ENCODE results near the gene DDB1.

Gene DDB1

DNA sequence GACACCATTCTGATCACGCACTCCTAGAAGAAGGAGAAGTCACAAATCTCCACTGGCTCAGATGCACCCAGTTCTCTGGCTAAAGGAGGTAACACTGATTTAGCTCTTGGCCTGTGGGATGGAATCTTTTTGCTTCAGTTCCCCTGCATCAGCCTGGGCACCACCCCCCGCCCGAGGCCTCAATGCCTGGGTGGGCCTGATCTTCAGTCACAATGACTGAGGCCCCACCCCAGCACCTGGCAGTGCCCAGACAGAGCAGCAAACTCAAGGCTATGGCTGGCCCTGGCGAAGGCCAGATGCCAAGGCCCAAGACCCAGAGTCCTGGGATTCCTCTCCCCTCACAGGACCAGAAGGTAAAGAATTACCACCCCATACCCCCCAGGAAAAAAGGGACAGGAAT lies 23.8 kb upstream of the DDB1 start:
- no peak for DNase-seq (ENCODE audit: low read depth)

DNA sequence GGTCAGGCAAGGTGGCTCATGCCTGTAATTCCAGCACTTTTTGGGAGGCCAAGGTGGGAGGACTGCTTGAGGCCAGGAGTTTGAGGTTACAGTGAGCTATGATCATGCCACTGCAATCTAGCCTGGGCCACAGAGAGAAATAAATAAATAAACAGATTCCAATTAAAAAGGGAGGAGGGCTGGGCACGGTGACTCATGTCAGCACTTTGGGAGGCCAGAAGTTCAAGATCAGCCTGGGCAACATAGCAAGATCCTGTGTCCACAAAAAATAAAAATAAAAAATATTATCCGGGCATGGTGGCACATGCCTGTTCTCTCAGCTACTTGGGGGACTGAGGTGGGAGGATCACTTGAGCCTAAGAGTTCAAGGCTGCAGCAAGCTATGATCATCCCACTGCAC lies 21.3 kb upstream of the DDB1 start:
- DNase-seq (ENCODE audit: low read depth): no peak

DNA sequence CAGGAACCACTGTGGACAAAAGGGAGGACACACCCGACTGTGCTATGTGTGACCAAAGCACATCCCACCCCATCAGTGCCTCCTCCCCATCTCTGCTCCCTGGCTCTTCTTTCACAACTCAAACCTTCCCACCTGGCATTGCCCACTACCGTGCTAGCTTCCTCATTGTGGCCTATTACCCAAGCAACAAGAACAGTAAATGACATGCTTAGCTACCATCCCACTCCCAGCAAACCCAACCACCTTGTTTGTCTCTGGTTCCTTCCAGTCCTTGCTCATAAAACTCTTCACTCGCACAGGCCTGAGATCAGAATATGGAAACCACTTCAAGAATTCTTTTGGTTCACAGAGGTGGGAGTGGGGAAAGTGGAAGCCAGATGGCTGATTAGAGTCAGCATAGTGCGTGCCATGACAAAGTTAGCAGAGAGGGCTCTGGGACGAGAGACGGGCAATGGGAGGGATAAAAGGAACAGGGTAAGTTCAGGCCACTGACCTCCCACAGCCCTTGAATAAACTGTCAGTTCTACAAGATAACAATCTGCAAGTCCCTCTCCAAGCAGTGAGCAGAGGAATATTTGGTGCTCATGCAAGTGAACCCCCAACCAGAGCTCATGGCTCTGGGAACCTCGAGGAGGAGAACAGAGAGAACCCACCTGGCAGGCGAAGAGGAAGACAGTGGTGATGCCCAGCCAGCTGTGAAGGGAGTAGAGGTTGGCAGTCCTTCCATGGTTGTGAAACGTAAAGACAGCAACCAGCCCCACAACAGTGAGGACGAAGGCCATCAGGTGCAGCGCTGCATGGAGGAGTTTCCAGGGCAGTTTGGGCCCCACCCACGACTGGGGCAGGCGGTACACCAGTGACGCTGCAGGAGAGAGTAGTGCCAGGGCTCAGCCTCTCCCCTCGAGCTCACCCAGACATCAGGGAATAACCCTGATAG lies 20.5 kb upstream of the DDB1 start:
- DNase-seq (ENCODE audit: low read depth): no peak

DNA sequence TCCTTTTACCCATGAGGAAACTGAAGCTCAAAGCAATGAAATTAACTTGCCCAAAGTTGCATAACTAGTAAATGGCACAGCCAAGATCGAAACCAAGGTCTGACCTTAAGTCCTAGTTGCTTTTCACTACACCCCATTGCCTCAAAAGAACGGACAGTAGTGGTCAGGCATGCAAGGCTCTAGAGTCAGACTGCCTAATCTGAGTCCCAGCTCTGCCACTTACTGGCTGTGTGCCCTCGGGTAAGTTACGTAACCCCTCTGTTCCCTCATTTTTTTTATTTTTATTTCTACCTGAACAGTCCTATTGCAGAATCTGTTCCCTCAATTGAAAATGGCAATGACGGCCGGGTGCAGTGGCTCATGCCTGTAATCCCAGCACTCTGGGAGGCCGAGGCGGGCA lies 19.1 kb upstream of the DDB1 start:
- no peak for DNase-seq (ENCODE audit: low read depth)

DNA sequence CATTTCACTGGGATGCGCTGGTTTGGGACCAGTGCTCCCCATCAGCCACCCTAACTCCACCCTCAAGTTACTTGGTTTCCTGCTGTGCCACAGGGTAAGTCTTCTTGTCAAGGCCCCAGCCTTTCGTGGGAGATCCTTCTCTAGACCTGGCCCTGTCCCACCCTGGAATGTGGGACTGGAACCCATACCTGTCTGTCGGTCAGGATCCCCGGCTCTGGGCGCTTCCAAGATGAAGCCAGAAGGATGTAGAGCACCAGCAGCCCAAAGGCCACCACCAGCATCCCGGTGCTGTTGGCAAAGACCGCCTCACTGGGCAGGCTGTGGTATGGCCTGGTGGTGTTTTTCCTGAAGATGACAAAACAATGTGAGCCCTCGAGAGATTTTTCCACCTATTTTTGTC lies 17.9 kb upstream of the DDB1 start:
- no peak for DNase-seq (ENCODE audit: low read depth)

DNA sequence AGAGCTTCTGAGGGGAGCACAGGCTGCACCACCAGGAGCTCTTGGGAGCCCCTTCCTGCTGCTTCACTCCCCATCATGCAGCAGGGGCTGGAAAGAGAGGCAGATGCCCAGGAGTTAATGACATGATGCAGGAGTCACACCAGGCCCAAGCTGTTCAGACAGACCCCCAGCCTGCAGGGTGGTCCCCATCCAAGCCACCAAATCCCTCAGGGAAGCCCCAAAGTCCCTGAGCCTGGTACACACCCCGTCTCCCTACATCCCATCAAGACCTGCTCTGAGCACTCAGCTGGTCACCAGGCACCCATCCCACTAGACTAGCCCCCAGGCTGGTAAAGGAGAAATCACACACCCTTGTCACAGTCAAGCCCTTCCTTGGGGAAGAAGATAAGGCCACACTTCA lies 17.4 kb upstream of the DDB1 start:
- no peak for DNase-seq (ENCODE audit: low read depth)

DNA sequence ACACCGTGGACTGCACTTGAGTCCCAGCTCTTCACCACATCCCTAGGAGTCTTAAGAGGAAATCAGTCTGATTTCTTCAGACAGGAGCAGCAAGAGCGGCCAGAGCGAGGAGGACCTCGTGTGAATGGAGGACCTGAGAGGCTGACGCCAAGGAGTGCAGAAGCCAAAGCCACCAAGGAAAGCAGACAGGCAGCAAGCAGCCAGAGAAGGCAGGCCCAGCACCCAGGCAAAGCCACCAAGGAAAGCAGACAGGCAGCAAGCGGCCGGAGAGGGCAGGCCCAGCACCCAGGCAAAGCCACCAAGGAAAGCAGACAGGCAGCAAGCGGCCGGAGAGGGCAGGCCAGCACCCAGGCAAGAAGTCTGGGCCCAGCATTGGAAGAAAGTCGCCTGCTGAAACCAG lies 17.0 kb upstream of the DDB1 start:
- DNase-seq (ENCODE audit: low read depth): no peak

DNA sequence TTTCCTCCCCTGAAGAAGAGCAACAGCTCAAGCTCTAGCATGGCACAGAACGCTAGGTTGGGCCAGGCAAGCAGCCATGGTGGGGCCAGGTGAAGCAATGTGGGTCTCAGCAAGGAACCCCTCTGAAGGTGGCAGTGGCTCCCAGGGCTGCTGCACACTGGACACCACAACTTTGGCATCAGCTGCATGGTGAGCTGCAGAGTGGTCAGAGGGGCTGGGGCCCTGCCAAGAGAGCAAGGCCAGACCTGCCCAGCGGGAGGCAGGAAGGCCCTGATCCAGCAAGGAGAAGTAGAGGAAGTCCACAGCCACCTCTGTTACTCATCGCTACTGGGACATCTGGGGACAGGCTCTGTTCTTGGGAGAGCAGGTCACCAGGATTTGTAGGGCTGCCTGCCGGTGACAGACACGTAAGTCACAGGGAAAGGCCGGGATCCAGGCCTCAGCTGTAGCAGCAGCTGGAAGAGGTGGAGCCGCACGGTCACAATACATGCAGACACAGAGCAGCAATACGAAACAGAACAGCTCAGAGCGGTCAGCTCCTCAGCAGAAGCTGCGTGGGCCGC lies 16.4 kb upstream of the DDB1 start:
- DNase-seq (ENCODE audit: low read depth): no peak

DNA sequence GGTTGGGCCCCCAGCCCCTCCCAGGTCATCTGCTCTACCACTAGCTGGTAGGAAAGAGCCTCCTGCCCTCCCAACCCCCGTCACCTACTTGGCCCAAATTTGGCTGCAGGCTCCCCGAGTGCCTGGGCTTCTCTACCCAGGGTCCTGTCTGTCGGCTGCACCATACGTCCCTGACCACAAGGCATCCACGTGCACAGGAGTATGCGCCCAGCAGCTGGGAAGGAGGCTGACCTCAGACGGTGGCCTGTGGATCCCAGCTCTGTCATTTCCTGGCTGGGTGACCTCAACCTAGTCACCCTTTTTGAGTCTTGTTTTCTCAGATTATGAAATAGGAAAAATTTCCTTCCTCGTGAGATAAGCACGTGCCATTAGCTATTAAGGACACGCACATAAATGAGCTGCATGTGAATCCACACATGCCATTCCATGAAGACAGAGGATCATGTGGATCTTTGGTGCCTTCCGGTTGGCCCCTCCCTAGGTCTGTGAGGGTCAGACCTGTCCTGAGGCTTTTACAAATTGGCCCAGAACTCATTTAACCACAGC lies 15.1 kb upstream of the DDB1 start:
- DNase-seq (ENCODE audit: low read depth): no peak

DNA sequence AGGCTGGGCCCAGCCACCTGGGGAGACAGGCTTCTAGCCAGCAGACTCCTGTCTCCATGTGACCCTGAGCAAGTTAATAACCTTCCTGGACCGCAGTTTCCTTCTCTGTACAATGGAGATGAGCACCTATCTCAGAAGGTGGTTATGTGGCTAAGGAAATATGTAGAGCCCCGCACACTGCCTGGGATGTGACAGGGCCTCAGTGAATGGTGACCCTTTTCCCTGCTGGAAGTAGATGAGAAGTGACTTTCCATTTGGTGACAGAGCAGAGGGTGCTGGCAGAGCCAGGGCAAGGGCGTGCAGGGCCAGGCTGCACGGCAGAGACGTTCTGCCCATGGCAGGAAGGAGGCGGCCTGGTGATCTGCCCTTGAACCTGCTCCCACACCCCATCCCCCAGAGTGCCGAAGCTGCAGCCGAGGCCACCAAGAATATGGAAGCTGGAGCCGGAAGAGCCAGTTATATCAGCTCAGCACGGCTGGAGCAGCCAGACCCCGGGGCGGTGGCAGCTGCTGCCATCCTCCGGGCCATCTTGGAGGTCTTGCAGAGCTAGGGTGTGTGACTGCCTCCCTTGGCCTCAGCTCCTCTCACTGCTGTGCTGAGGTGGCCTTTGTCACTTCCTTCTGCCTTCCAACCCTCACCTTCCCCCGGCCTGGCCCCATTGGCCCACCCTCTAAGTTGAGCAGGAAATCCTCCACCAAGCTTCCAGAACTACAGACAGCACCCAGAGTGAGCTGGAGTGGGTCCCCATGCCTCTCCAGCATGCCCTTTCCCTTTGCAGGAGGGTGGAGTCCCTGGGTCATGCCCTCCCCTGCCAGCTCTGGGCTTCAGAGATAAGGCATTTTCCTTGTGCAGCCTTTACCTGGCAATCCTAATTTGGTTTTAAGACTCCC lies 13.3 kb upstream of the DDB1 start:
- no peak for DNase-seq (ENCODE audit: low read depth)

DNA sequence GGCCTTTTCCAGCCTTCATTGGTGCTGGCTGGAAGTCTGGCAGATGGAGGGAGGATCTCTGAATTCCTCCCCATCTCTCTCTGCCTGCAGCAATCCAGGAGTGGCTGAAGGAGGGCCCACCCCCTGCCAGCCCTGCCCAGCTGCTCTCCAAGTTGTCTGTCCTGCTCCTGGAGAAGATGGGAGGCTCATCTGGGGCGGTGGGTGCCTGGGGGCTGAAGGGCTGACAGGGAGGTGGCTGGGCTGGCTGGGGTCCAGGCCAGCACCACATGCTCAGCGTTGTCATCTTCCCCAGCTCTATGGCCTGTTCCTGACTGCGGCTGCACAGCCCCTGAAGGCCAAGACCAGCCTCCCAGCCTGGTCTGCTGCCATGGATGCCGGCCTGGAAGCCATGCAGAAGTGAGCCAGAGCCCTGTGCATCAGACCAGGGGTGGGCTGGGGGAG lies 12.3 kb upstream of the DDB1 start:
- no peak for DNase-seq (ENCODE audit: low read depth)

DNA sequence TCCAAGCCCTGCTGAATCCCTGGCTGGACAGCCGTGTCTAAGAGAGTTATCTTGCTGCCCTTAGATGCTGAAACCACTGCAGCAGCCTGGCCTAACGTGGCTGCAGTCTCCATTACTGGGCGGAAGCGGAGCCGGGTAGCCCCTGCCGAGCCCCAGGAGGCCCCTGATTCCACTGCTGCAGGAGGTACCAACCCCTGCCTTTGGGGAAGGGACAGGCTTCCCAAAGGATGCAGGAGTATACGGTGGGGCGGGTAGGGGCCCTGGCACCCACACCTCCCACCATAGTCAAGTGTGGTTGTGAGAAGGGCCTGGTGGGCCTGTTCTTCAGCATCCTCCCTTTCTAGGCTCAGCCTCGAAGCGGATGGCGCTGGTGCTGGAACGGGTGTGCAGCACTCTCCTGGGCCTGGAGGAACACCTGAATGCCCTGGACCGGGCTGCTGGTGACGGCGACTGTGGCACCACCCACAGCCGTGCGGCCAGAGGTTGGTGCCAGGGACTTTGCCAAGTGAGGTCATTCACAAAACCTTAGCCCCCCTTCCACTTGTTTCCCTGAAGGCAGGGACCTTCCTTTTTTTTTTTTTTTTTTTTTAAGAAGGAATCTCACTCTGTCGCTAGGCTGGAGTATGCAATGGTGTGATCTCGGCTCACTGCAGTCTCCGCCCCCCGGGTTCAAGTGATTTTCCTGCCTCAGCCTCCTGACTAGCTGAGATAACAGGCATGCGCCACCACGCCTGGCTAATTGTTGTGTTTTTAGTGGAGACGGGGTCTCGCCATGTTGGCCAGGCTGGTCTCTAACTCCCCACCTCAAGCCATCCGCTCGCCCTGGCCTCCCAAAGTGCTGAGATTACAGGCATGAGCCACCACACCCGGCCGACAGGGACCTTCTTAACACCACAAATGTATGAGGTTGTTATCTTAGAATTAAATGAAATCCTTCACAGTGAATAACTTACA lies 11.2 kb upstream of the DDB1 start:
- DNase-seq (ENCODE audit: low read depth): no peak

DNA sequence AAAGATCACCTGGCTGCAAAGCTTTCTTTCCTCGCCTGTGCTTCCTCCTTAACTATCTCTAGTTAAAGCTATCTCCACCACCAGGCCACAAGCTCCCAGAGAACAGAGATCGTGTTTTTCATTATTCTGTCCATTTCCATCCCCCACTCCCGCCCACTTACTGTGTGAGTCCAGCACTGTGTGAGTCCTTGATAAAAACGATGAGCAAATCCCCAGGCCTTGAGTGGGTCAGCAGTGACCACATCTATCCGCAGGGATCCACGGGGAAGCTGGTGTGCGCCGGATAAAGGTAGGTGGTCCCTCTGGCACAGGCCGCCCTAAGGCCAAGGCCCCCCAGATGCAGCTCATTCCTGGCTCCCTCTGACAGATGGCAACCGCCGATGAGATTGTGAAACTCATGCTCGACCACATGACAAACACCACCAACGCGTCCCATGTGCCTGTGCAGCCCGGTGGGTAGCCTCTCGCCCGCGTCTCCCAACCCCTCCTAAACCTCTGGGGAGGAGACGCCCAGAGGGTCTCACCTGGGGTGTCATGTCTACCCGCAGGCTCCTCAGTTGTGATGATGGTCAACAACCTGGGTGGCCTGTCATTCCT lies 9.4 kb upstream of the DDB1 start:
- DNase-seq (ENCODE audit: low read depth): no peak

DNA sequence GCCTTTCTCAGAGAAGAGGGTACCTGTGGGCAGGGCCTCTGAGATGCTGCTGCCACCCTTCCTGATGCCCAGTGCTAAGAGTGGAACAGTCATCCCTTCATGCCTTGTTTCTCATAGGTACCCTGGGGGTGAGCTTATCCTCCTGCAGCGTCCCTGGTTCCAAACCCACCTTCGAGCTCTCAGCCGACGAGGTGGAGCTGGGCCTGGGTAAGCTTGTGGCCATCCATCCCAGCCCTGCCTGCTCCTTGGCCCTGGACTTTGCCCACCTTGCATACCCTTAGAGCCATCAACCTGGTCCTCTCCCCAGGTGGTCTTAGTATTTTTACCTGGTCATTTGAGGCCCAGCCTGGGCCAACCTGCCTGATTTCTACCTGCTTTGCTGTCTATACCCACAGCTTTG lies 8.8 kb upstream of the DDB1 start:
- no peak for DNase-seq (ENCODE audit: low read depth)

DNA sequence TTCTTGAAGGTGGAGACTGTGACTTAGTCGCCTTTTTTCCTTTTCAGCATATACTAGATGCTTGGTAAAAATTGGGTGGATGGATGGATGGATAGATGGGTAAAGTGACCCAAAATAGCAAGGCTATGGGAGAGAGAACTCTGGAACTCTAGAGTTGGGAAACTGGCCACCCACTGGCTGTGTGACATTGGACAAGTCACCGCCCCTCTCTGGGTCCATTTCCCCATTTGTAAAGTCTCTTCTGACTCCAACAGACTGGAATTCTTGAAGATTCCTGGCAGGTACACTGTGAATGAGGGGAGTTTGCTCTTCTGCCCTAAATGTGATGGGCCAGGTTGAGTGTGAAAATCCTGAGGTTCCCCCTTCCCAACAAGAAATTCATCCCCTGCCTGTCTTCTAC lies 8.1 kb upstream of the DDB1 start:
- no peak for DNase-seq (ENCODE audit: low read depth)

DNA sequence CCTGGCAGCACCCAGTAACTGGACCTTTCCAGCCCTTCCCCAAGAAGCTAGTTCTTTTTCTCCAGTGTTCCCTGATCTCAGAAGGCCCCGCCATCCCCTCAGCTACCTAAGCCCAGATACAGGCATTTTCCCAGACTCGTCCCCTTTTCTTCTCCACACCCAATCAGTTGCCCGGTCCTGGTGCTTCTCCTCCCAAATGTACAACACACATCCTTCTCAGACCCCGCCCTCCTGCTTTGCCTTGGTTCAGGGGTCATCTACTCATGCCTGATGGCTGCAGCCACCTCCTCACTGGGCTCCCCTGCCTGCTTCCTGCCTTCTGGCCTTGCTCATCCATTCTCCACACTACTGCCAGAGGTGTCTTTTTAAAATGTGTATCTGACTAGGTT lies 6.6 kb upstream of the DDB1 start:
- DNase-seq (ENCODE audit: low read depth): no peak

DNA sequence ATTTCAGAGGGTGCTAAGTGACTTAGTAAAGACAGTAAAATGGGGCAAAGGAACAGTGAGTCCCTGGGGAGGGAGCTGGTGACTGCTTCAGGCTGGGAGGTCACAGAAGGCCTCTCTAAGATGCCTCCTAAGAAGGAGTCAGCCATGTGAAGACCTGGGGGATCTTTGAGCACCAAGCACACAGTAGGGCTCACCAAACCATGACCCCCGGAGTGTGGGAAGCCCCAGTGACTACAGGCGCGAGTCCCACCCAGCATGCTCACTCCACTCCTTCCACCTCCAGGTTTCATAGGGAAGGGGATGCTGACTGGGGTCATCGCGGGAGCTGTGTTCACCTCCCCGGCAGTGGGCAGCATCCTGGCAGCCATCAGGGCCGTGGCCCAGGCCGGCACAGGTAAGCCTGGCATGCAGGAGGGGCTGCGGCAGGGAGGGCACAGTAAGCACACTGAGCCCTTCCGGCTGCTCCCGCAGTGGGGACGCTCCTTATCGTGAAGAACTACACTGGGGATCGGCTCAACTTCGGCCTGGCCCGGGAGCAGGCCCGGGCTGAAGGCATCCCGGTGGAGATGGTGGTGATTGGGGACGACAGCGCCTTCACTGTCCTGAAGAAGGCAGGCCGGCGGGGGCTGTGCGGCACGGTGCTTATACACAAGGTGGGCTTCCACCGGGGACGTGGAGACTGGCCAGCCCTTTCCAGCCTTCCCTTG lies 6.0 kb upstream of the DDB1 start:
- DNase-seq (ENCODE audit: low read depth): no peak

DNA sequence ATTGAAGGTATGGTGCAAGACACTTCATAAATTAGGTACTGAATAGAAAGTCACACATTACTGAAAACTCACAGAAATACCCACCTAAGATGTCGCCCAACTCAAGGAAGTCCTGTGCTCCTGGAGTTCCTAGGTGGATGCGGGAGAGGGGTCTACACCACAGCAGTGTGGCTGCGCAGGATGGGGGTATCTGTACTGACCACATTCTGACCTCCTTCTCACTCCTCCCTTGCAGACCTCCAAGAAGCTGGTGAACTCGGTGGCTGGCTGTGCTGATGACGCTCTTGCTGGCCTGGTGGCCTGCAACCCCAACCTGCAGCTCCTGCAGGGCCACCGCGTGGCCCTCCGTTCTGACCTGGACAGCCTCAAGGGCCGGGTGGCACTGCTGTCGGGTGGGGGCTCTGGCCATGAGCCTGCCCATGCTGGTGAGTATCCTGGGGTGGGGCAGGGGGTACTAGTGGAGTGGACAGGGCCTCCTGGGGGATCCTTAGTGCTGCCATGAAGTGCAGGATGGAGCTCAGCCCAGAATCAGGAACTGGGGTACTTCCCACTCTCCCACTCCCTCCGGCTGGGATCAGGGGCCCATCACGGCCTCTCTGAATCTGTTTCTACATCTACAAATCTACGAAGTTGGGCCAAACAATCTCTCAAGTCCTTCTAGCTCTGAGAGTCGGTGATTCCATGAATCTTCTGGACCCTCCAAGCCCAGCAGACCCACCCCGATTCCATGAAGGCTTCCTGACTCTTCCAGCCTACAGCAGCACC lies 5.0 kb upstream of the DDB1 start:
- no peak for DNase-seq (ENCODE audit: low read depth)

DNA sequence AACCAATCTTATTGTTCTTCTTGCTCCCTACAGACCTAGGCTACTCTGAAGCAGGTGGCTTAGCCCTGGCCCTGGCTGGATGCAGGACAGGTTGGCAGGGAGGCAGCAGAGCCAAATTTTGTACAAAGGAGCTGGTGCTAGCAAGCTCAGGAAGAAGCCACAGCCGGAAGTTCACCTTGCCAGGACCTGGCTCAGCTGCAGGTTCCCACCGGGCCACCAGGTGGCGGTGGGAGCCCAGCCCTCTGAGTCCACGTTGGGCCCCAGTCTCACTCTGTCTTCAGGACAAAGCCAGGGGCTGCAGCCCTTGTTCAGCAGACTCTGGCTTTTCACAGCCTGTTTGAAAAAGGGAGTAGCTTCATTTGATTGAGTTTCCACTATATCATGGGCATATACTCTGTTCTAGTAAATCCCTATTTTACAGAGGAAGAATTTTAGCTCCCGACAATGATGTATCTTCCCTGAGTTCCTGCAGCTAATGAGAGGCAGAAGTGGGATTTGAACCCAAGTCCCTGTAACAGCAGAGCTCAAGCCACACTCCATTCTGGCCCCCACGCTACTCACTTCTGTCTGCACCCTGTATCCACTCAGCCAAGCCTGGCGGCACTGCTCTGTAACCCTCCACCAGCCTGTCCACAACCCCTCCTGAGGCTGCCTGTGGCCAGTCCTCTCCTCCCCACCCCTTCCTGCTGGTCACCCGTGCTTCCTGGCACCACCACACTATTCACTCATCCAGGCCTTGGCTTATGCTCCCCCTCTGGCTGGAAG lies 3.4 kb upstream of the DDB1 start:
- no peak for DNase-seq (ENCODE audit: low read depth)

All from GM04503 (cell line).